Amniotic stem cell (primary cell): ENCODE results near the gene TRIO.

Source experiments
- DNase-seq: peaks from one replicate; lab custom pipeline; 2025; lab: John Stamatoyannopoulos, UW

TRIO gene

DNA sequence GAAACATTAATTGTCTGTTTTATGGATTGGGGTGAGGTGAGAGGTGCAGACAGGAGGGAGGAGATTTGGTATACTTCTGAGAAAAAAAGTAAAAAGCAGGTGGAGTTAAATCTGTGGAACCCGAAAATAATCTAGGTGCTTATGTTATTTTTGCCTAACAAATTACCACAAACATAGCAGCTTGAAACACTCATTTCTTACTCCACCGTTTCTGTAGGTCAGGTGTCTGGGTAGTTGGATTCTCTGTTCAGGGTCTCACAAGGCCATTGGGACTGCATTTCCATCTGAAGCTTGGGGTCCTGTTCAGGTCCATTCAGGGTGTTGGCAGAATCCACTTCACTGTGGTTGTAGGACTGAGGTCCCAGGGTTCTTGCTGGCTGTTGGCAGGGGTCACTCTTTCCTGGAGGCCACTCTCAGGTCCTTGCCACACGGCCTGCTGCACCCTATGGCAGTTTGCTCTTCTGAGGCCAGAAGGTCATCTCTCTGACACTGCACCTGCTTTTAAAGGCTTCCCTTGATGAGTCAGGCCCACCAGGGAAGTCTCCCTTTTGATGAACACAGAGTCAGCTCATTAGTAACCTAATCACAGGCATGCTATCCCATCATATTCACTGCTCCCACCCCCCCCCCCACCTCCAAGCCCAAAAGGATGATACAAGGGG lies 82.2 kb downstream of the TRIO start:
- DNase-seq, result no peak

DNA sequence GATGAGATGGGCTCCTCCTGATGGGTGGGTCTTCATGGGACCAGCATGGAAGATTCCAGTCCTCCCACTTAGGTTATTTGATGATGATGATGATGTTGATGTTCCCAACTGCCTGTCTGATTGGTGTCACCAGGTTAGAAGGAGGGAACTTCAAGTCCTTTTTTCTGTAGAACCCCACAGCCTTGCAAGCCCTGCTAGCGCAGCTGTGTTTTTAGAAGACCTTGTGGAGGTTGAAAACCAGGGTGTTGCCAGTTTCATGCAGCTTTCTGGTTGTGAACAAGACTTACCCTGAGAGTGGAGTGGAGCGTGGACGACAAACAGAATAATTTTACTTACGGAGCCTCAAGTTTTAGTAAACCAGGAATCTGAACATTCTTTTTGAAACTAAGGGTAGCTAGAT lies 83.0 kb downstream of the TRIO start:
- no peak for DNase-seq

GRCh38 chr5:14226554-14226953 lies 83.4 kb downstream of the TRIO start:
- DNase-seq, result no peak

GRCh38 chr5:14226992-14227391 lies 83.8 kb downstream of the TRIO start:
- DNase-seq, result no peak

GRCh38 chr5:14227513-14227912 lies 84.4 kb downstream of the TRIO start:
- DNase-seq, result no peak

DNA sequence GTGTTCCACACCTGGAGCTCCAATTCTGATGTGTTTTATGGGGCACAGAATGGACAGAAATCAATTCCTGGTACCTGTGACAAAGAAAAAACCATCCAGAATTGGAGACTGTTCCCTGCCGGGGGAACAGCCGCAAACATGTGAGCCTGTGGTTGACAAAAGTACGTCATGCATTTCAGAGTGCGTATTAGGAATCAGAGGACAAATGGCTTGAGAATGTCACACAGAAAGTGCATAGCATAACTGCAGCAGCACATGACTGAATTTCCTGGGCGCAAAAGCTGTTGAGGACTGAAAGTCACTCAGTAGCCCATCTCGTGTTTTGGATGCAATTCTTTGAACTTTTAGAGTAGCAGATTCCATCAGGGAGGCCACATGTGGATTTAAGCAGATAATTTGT lies 85.1 kb downstream of the TRIO start:
- DNase-seq, result no peak

DNA sequence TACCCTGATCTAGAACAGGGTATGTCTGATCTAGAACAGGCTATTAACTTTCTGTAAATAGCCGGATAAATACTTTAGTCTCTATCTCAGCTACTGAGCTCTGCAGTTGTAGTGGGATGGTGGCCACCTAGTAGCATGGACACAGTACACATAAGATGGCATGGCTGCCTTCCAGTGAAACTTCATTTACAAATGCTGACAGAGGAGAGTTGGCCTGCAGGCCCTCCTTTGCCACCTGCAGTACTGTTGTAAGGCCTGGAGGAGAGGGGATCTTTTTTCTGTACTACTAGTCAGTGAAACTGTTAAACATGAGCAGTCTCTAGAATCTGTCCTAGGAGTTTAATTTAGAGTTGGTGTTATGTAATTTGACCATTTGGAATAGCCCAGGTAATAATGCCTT lies 86.0 kb downstream of the TRIO start:
- no peak for DNase-seq

- DNase-seq, result no peak
Measured at GRCh38 chr5:14229734-14230133, 86.6 kb downstream of the TRIO start.

- DNase-seq, result no peak
Measured at GRCh38 chr5:14231156-14231555, 88.0 kb downstream of the TRIO start.

DNA sequence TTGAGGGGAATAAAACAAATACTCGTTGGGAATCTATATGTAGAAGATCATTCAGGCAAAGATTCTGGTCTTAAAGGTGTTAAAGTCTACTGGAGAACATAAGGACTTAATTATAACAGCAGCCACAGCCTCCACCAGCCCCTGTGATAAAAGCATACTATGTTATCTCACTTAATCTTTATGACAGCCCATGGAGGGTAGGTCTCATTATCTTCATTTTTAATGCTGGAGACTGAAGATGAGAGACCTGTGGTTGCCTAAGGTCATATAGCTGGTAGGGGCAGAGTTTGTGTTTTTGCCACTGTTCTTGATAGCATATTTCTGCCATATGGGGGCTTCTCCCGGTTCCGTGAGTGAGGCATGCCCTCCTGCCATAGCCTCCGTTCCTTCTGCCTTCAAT lies 88.7 kb downstream of the TRIO start:
- no peak for DNase-seq

DNA sequence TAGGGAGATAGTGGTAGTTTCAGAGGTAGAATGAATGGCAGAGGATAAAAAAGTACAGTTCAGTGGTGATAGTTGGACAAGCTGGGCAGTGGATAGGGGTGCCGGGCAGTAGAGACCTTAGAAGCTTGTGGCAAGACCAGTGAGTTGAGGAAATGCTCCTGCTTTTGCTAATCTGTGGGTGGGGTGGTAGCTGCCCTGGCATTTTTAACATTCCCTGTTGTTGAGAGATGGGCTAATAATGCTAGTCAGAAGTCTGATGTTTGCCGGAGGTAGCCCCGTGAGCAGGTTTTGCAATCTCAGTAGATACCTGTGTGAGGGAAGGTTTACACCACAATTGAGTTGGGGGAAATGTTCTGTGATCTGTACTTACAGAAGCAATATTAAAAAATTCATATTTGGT lies 91.1 kb downstream of the TRIO start:
- DNase-seq, result no peak

DNA sequence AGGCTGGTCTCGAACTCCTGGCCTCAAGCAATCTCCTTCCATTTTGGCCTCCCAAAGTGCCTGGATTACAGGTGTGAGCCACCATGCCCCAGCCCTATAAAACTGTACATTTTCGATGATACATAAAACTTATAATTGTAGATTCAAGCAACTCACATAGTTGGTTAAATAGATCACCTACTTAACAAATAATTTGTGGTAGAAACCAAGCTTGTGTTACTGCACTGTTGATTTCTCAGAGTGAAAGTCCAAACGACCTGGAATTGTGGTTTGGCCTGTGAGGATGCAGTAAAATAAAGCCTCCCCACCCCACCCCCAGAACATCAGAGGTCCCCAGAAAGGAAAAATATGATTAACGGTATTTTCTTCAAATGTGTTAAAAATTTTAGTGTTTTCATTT lies 92.7 kb downstream of the TRIO start:
- DNase-seq, result no peak

DNA sequence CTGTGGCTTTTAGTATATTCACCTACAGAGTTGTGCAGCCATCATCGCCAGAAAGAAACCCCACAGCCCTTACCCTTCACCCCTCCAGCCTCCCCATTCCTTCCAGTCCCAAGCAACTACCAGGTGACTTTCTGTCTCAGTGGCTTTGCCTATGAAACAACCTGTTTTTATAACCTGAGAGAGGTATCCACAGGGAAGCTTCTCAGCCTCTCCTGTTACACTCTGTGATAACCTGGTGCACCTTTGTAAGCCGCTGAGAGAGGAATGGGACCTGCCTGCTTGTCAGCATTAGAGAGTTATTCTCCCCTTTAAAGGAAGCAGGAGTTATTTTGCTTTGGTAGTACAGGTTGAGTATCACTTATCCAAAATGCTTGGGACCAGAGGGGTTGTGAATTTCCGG lies 93.6 kb downstream of the TRIO start:
- no peak for DNase-seq

DNA sequence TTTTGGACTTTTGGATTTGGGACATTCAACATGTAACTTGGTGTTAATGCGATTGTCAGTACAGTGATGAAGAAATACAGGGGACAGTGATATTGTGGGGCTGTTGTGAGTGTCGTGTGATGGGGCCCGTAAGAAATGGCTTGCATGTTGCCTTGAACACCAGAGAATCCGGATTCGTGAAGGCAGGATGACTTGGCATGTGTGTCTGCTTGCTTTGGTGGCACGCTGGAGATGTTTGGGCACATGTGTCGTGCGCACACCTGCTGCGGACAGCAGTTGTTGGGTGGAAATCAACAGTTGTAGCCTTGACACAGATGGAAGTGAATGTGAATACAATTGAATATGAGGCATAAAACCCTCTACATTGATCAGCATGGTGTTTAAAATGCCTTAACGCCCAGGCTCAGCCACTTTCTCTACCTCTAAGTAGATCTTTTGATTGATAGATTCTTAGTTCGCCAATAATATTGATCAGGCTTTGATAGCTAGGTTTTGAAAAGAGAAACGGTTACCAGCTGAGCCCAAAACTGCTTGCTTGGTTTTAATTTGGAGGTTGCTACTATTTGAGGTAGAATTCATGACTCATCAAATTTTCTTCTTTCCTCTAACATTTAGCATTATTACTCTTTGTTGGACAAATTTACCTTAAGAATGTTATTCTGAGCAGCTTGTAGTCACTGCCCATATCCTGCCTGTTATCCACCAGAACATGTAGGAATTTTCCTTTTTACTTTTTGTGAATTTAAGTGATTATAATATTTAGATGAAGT lies 94.4 kb downstream of the TRIO start:
- no peak for DNase-seq

GRCh38 chr5:14238272-14238671 lies 95.1 kb downstream of the TRIO start:
- no peak for DNase-seq

- DNase-seq, result no peak
Measured at GRCh38 chr5:14239404-14239803, 96.3 kb downstream of the TRIO start.

DNA sequence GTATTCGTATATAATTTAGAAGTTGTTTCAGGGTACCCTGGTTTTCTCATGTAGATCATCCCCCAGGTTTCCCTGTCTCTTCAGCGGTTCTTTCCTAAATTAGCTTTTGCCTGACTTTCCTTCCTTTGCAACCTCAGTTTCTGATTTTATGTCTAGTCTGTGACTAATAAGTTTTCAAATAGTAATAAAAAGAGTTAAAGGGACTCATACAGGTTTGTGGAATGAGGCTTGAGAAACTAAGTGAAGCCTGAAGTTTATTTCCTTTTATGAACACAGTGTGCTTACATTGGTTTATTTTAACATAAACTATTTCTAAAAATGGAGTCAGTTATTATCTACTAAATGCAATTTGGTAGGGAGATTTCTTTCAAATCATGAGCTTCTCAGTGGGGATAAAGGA lies 96.8 kb downstream of the TRIO start:
- no peak for DNase-seq

GRCh38 chr5:14240359-14240758 lies 97.2 kb downstream of the TRIO start:
- DNase-seq, result peak; percentile 24

DNA sequence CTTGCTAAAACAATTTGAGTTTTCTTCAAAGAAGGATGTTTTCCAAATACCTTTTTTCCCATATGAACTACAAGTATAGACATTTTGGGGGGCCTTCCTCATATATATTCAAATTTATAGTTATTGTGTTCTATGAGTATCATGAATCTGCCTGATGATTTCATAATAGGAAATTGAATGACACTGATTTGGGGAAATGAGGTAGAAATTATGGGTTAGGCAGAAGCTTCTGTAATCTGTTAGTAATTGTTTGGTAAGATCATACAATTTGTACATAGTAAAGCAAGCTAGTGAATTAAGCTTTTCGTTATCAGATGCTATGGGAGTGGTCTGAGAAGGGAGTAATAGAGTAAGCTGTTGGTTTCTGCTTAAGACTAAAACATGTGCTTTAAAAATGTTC lies 98.0 kb downstream of the TRIO start:
- DNase-seq, result no peak

- no peak for DNase-seq
Measured at GRCh38 chr5:14242447-14242846, 99.3 kb downstream of the TRIO start.

- DNase-seq, result no peak
Measured at GRCh38 chr5:14242871-14243383, 99.8 kb downstream of the TRIO start.

GRCh38 chr5:14243766-14244165 lies 100.6 kb downstream of the TRIO start:
- no peak for DNase-seq

GRCh38 chr5:14244721-14245120 lies 101.6 kb downstream of the TRIO start:
- no peak for DNase-seq
